CMK (cell line): ENCODE data around the gene GRN.
"Not testable (repeated sequence)": the region's sequence is repeated elsewhere in the genome, so short reads cannot be mapped to it uniquely, and the experiment has no call there.

Experiments
- DNase-seq: peaks from one replicate; pipeline ENCODE4 v3.0.0-alpha.2; 2010; ENCODE audit warnings: low read depth

GRN gene

DNA sequence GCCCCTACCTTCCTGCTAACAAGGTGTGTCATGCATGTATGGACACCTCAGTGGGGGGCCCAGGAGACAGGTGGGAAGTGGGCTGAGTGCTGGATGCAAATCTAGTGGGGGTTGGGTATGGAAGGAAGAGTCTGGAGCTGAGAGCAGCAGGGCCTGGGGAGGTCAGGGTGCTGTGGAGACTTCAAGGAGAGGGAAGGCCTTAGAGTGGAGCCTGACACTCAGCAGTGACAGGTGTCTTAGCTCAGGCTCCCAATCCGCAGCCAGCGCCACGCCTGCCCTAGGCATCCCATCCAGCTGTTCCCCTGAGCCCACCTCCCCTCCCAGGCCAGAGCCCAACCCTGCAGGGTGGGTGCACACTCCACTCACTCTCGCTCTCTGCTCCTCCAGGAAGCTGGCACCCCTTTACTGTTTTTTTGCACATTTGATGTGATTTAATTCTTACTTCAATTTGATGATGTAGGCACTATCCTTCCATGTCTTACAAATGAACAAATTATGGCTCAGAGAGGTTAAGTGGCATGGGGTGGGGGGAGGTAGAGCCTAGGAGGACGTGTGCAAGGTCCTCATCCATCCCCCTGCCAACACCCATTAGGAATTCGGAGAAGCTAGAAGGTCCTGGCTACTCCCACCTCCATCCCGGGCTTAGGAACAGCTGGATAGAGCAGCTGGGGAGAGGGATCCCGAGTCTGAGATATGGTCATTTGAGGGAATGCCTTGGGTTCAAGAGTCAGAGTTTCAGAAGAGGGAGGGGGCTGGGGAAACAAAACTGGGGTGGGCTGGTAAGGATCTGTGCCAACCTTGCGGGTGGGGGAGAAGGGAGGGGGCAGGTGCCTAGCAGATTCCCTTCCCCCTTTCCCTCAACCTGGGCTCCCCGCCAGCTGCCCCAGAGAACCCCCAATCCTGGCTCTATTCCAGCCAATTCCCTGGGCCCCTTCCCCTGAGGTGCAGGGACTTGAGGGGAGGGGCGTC lies 16.5 kb downstream of the GRN start:
- no peak for DNase-seq

DNA sequence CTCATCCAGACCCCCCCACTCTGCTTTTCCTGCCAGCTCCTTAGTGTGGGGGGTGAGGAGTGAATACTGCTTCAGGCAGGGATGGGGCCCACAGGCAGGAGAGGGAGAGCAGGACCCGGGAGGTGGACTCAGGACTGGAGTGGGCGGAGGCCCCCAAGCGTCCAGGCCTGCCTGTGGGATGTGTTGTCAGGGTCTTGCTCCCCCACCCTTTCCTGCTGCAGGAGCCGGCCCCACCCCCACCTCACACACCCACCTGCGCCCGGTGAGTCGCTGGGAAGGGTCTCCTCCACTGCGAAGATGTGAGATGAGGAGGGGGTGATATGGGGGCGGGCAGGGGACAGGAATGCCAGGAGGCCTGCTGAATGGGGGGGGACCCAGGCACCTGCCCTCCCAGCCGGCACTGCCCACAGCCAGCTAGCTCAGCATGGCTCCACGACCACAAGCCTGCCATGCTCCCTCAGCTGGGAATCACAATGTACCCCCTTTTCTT lies 17.4 kb downstream of the GRN start:
- no peak for DNase-seq

GRCh38 chr17:44362949-44363612 lies 18.0 kb downstream of the GRN start:
- no peak for DNase-seq

- no peak for DNase-seq
These were observed 18.6 kb downstream of the GRN start, which contains the start of gene FAM171A2 for GRCh38 chr17:44363613-44364159. Gene FAM171A2 (minus strand): TSS chr17:44363853. CDS start chr17:44363714, 139 bp downstream.

DNA sequence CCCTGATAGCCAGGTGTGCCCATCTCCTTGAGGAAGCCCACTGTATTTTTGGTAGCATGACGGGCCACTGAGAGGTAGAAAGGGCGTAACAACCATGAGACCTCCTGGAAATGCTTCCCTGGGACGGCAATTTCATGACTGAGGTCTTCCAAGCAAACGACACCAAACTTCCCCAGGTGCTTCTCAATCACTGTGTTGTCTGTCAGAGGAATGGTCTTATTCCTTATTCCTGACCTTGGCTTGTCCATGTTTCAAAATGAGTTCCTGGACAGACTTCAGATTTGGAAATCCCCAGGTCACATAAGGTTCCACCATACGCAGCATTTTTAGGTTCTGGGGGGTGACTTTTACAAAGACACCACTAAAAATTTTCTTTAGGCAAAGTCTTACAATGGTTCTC lies 19.9 kb downstream of the GRN start:
- DNase-seq: not testable (repeated sequence)

DNA sequence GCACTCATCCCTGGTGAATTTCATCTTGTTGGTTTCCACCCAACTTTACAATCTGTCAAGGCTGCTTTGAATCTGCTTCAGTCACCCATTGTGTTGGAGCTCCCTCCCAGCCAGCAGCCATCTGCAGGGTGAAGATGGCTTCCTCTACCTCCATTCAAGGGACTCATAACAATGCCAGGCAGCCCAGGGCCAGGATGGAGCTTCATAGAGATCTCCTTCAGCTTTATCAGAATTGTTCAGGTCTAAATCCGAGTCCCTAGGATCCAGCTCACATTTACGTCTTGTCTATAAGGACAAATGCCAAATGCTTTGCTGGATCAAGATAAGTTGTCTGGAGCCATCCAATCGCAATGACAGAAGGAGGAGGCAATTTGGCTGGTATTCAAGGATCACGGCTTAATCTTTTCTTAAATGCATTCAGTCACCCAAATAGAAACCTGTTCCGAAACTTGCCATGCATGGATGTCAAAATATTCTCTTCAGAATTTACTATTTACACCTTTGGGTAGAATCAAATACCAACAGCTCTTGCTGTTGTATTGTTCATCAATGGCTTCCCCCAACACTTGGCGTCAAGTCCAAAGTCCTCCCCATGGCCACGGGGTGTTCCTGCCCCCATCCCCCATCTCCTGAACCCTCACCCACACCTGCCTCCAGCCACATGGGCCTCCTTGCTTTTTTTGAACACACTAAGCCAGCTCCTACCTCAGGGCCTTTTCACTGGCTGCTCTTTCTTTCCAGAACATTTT lies 22.3 kb downstream of the GRN start:
- DNase-seq: no peak

DNA sequence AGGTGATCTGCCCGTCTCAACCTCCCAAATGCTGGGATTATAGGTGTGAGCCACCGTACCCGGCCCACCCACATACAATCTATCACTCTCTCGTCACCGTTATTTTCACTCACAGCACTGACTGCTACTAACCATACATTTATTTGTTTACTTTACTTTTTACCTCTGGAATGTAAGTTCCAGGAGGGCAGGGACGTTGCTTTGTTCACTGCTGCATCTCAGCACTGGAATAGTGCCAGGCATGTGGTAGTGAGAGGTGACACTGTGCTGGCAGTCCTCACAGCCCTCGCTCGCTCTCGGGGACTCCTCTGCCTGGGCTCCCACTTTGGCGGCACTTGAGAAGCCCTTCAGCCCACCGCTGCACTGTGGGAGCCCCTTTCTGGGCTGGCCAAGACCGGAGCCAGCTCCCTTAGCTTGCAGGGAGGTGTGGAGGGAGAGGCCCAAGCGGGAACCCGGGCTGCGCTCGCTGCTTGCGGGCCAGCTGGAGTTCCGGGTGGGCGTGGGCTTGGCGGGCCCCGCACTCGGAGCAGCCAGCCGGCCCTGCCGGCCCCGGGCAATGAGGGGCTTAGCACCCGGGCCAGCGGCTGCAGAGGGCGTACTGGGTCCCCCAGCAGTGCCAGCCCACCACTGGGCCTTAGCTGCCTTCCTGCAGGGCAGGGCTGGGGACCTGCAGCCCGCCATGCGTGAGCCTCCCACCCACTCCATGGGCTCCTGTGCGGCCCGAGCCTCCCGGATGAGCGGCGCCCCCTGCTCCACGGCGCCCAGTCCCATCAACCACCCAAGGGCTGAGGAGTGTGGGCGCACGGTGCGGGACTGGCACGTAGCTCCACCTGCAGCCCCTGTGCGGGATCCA lies 23.5 kb downstream of the GRN start:
- DNase-seq: not testable (repeated sequence)

- not testable (repeated sequence) for DNase-seq
These were observed 24.4 kb downstream of the GRN start for GRCh38 chr17:44369414-44370023.

GRCh38 chr17:44372036-44372435 lies 26.9 kb downstream of the GRN start:
- DNase-seq: no peak

DNA sequence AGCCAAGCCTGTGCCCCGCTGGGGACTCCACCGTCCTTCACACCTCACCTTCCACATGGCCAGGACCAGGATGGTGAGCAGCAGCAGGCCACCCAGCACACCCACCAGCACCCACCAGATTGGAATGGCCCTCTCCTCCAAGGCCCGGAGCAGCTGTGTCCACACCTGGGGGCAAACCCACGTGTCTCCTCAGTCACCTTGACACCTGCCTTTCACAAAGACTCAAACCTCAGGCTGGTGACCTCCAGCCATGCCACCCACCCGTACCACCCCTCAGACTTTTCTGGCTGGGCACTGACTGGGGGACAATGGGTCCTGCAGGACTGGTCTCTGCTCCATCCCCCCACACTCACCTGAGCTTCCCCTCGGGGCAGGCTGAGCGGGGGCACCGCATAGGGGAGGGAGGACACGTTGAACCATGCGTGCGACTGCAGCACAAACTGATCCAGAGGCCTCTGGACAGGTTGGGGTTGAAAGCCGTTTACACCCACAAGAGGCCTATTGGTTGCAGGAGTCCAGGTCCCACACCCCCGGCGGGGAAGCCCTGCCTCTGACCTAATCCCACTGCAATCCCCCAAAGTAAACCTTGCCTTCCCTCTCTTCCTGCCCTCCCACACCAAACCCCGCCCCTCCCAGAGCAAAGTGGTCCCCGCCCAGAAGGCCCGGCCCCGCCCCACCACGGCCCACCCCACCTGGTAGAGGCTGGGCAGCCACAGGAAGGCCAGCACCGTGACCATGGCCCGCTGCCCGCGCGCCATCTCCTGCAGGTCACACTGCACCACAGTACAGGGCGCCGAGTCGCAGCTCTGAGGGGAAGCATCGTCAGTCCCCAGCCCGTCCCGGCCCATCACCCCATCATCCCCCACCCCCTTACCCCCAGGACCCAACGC lies 29.4 kb downstream of the GRN start:
- no peak for DNase-seq

DNA sequence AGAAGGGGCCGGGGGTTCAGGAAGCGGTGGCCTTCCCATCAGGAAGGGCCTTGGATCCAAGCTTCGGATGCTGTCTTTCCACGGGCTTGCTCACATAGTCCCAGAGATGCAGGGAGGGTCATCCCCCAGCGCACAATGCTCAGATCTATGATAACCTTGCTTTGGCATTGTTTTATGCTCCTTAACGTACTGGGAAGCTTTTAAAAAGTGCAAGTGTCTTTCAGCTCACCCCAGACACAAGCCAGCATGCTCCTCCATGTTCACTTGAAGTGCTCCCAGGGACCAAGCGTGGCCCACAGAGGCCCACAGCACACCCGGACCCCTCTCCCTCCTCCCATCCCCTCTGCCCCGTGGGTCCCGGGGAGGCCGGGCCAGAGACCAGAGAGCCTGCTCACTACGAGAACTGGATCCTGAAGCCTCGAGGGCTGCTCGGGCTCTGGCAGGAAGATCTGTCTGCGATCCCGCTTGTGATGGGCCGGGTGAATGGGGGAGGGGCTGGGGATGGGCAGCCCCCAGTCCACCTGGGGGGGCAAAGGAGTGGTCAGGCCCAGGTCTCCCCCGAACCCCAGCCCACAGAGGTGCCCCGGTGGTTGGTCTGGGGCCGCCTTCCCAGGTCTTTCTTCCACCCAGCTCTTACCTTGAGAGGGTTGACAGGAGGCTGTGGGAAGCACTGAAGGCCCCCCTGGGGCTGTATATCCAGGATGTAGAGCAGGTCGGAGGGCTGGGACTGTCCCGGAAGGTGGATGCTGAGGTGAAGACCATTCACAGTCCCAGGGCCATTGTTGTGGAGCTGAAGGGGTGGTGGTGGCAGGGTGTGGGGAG lies 30.3 kb downstream of the GRN start:
- no peak for DNase-seq

DNA sequence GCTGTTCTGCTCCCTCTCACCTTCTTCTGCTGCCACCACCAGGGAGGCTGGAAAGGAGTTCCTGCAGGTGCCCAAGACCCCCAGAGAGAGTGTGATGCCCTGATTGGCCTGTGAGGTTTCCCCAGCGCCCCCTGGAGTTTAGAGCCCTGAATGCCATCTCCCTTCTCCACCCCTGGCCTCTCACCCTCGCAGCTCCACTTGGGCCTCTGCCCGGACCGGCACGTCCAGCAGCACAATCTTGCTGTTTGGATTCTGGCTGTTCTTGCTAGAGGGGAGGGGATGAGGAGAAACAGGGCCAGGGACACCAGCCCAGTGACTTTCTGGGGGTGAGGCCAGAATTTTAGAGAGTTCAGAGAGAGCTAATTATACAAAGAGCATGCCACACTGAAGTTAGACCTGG lies 31.0 kb downstream of the GRN start:
- DNase-seq: no peak

- DNase-seq: no peak
These were observed 31.7 kb downstream of the GRN start for GRCh38 chr17:44376779-44377178.

GRCh38 chr17:44378171-44378705 lies 33.1 kb downstream of the GRN start:
- no peak for DNase-seq

- no peak for DNase-seq
These were observed 34.8 kb downstream of the GRN start for GRCh38 chr17:44379887-44380286.

GRCh38 chr17:44380767-44381166 lies 35.7 kb downstream of the GRN start:
- DNase-seq: no peak

- no peak for DNase-seq
These were observed 36.8 kb downstream of the GRN start for GRCh38 chr17:44381810-44382305.

GRCh38 chr17:44382917-44383316 lies 37.8 kb downstream of the GRN start:
- DNase-seq: no peak
